Measurements from ENCODE around the gene SRXN1.

SRXN1 gene

DNA sequence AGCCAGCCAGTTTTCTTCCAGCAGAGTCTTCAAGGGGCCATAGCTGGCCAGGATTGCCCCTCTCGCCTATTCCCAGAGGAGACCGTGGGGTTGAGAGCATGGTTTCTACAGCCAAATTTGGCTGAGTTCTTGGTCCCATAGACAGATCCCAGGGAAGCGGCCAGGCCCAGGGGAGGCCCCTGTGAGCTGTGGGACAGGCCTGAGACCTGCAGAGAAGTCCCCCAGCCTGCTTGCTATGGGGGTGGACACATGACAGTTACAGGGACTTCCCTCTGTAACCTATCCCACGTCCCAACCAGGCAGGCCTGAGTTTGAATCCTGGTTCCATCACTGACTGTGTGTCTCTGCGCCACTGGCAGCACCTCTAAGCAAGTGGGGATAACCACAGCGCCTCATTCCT is 45.5 kb downstream of the SRXN1 start:
- DNase-seq (ENCODE audit: low read depth): no peak

DNA sequence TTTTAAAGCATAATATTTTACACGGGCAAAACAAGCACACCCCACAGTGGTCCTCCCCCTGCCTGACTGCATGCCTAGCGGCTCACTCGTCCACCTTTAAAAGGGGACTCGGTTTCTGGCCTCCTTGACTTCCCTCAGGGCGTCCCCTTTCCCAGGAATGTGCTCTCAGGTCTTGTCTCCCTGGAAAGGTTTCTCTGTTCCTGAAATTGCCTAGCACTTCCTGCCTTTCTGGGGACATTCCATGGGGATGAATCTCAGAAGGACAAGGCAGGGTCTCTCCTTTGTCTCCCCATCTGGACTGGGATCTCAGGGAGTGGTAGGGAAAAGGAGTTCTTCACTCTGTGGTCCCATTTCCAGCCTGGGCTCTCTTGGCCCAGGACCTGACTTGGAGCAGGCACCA is 47.8 kb downstream of the SRXN1 start:
- DNase-seq (ENCODE audit: low read depth): no peak

DNA sequence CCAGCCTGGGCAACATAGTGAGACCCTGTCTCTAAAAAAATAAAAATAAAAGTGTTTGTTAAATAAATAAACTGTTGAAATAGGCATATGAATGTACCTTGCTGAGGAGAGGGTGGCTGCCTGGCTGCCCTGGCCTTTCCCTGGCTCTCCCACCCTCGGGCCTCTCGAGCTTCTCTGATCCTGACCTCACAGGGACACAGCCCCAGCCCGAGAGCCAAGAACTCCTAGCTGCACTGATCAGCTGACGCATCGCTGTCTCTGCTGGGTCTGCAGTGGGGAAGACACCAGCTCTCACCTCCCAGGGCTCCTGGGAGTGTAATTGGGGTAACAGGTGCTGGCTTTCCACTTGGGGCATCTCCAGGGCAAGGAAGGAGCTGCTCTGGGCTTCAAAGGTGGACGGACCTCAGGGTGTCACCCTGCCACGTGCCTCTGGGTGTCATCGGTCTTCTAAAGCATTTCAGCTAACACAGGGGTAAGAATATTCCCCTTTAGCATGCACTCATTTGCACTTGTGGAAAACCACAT is 49.8 kb downstream of the SRXN1 start:
- no peak for DNase-seq (ENCODE audit: low read depth)

DNA sequence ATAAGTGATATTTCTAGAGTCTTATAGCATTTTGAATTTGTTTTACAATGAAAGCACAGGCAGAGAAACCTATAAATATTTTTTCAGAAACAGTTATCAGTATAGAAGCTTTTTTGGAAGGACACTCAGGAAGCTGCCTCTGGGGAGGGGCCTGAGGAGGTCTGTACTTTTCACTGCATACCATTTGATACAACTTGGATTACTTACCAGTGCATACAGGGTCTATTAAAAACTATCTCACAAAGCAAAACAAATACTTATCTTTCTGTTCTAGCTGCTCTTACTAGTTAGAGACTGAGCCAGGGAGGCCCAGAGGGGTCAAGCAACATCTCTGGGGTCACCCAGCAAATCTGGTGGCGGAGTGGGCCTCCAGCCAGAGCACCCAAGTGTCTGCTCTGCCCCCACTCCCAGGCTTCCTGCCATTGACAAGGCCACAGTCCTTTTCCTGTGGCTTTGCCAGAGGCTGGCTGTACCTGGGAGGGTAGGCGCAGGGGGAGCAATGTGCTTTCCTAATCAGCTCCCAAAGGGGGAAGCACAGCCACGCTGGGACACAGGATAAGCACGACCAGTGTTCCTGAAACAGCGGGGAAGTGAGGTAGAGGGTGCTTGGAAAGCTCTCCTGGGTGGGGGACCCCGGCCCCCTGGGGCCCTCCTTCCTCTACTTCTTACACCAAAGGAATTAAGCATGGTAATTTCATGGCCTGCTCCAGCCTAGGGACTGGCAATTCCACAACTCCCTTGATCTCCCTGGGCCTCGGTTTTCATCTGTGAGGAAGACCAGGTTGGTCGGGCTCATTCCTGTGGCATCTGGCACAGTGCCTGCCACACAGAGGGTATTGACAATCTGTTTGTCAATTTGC is 50.7 kb downstream of the SRXN1 start:
- no peak for DNase-seq (ENCODE audit: low read depth)

DNA sequence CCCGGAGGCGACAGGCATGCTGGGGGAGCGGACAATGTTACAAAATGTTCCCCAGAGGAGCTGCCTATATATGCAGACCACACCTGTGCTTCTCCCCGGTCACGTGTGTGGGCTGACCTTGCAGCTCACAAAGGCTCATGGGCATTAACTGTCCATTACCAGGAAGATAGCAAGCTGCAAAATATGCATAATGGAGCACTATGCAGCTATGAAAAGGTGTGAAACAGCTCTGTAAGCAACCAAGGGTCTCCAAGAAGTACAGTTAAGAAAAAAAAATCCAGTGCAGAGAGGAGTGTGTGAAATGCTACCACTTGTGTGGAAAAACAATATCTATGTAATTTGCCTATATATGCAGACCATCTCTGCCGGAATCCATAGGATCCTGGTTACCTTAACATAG is 52.3 kb downstream of the SRXN1 start:
- no peak for DNase-seq (ENCODE audit: low read depth)

DNA sequence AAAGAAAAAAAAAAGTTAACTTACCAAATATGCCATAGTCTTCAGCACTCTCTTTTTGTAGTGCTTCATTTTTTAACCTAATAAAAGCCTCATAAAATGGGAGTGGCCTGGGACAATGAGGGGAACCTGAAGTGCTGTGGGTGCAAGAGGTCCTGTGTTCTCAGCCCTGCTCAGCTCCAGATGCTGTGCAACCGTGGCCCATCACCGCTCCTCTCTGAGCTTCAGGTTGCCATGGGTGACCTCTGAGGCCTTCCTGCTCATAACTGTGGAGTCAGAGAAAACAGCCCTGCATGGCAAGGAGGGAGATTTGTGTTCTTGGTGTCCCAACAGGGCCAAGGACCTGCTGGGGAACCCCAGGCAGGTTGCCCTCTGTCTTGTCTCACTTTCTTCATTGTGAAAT is 52.9 kb downstream of the SRXN1 start:
- DNase-seq (ENCODE audit: low read depth): no peak

DNA sequence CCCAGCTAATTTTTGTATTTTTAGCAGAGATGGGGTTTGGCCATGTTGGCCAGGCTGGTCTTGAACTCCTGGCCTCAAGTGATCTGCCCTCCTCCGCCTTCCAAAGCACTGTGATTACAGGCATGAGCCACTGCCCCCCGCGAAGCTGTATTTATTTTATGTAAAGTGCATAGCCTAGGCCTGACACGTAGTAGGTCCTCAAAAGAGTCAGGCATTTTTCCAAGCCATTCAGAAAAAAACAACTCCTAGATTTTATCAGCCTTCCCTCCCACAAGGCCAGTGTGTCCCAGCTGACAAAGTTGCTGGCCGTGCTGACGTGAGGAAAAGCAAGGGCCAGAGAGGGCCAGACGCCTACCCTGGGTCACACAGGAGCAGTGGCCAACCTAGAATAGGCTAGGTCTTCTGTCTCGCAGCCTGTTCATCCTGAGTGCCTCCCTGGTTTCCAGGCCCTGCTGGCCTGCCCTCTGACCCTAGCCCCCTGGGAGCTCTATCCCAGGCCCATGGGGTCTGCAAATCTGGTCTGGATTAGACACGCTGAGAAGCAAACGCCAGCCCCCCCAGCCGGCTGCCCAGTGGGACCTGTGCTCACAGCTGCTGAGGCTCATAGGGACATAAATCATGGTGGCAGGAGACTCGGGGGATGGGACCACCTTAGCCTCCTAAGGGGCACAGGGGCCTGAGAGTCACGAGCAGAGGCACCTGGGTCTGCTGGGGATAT is 54.7 kb downstream of the SRXN1 start:
- no peak for DNase-seq (ENCODE audit: low read depth)

DNA sequence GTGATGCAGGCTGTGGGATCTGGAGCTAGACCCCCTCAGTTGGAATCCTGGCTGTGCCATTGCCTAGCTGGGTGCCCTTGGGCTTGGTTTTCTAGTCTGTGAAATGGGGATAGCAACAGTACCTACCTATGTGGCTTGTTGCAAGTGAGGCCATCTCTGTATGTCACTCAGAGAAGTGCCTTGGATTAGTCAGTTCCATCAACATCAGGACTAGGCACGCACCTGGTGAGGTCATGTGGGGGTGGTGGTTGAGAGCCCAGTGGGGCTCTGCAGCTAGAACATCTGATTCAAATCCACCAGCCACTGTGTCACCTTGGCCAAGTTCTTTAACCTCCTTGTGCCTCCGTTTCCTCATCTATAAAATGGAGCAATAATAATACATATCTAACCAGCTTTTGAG is 55.4 kb downstream of the SRXN1 start:
- no peak for DNase-seq (ENCODE audit: low read depth)

All from stimulated activated CD8-positive, alpha-beta memory T cell treated with anti-CD3 and anti-CD28 coated beads, Interleukin-4, amount 100 ng/mL, for 24 hours (primary cell).